T-cell (primary cell): ENCODE results near the gene C1QTNF6. TPM values are rescaled to one million over a fixed set of nuclear protein-coding genes. Genes with fewer than 3 reads are reported as not detected.

Experiments
- ATAC-seq, 4 experiments: fragments of 200-7000 bp in 3 of 4; fragments of 150-1000 bp in 1 of 4; cut with Tn5 transposase; replicated peaks in 1 of 4; 1 replicate in 3 of 4; 2 replicates in 1 of 4; pipeline ENCODE4 v1.10.0; 2021; ENCODE audit warnings: moderate library complexity in 3 of 4, mild to moderate bottlenecking in 2 of 4, moderate number of reproducible peaks in 1 of 4
- CTCF ChIA-PET, 2 donors: fragments of 300-600 bp; sonication (Branson Sonifier 250); formaldehyde crosslinking; loops; one replicate each; lab custom pipeline; 2022; ENCODE audit warnings: antibody characterized with exemption in 2 of 2; lab: Charles Lee
- POLR2A ChIA-PET, 2 donors: fragments of 300-600 bp; sonication (Branson Sonifier 250); formaldehyde crosslinking; loops; one replicate each; lab custom pipeline; 2022; ENCODE audit warnings: antibody characterized with exemption in 2 of 2; lab: Charles Lee
- DNase-seq, 35 experiments: peaks; one replicate each; pipeline versions ENCODE4 v3.0.0 to v3.0.0-alpha.2; 2013 to 2023
- H3K27ac ChIP-seq: one replicate; pipeline ENCODE4 v1.5.1; 2013; ENCODE audit warnings: low read length
- H3K27me3 ChIP-seq, 2 experiments: replicated peaks in 1 of 2; 1 replicate in 1 of 2; 2 replicates in 1 of 2; pipeline versions ENCODE4 v1.6.1 to v1.7.0; 2013; ENCODE audit warnings: low read length in 1 of 2, mixed read lengths in 1 of 2; ENCODE audit not compliant: control insufficient read depth in 2 of 2, insufficient read depth in 2 of 2; ENCODE audit errors: extremely low read depth in 1 of 2
- H3K36me3 ChIP-seq, 2 donors: 1 replicate in 1 of 2; 2 replicates in 1 of 2; pipeline versions ENCODE4 v1.6.1 to v1.7.0; 2013; ENCODE audit warnings: low read length in 1 of 2; ENCODE audit not compliant: control insufficient read depth in 2 of 2, insufficient read depth in 1 of 2; ENCODE audit errors: extremely low read depth in 1 of 2
- H3K4me1 ChIP-seq, 2 experiments: 1 replicate in 1 of 2; 2 replicates in 1 of 2; pipeline versions ENCODE4 v1.6.1 to v1.7.0; 2013; ENCODE audit warnings: low read length in 2 of 2, mixed read lengths in 1 of 2; ENCODE audit not compliant: insufficient read depth in 2 of 2, control insufficient read depth in 1 of 2; ENCODE audit errors: extremely low read depth in 1 of 2
- H3K4me3 ChIP-seq, 2 donors: 1 replicate in 1 of 2; 2 replicates in 1 of 2; pipeline versions ENCODE4 v1.5.1 to v1.7.0; 2013; ENCODE audit warnings: mild to moderate bottlenecking in 2 of 2, low read length in 1 of 2, moderate library complexity in 1 of 2; ENCODE audit not compliant: control insufficient read depth in 1 of 2; ENCODE audit errors: extremely low read depth in 1 of 2
- H3K9me3 ChIP-seq: 2 replicates; pipeline ENCODE4 v1.7.0; 2013
- H3K27ac Mint-ChIP-seq, 2 donors: one replicate each; pipeline ENCODE4 v1.8.0; 2020 to 2021; ENCODE audit warnings: mild to moderate bottlenecking in 2 of 2, mixed read lengths in 2 of 2
- H3K27me3 Mint-ChIP-seq, 2 donors: one replicate each; pipeline ENCODE4 v1.8.0; 2021 to 2022; ENCODE audit warnings: mixed read lengths in 2 of 2
- H3K36me3 Mint-ChIP-seq: one replicate; pipeline ENCODE4 v1.8.0; 2021; ENCODE audit warnings: mixed read lengths
- H3K4me1 Mint-ChIP-seq, 3 donors: one replicate each; pipeline ENCODE4 v1.8.0; 2020 to 2022; ENCODE audit warnings: mixed read lengths in 3 of 3, mild to moderate bottlenecking in 1 of 3
- H3K4me3 Mint-ChIP-seq, 3 donors: one replicate each; pipeline ENCODE4 v1.8.0; 2020 to 2022; ENCODE audit warnings: mild to moderate bottlenecking in 3 of 3, mixed read lengths in 3 of 3, moderate library complexity in 3 of 3
- H3K9me3 Mint-ChIP-seq, 3 donors: one replicate each; pipeline ENCODE4 v1.8.0; 2020 to 2022; ENCODE audit warnings: mixed read lengths in 3 of 3
- WGBS: methylation state at CpG from one replicate; pipeline ENCODE4 v1.1.5; 2013; ENCODE audit warnings: missing lambda C conversion rate; ENCODE audit not compliant: insufficient coverage; 5-methylcytosine and 5-hydroxymethylcytosine counted together
- total RNA-seq, 35 experiments: library from RNA in 6 of 35; stranded (reverse) in 6 of 35; fragments of 120-200 nt in 1 of 35; gene quantifications; one replicate each; pipeline versions ENCODE4 v1.2.1 to v1.2.4 and lab custom pipeline; 2013 to 2026

C1QTNF6 gene
- total RNA-seq, 5 donors from 2014 or later (not counting 1 experiment from before 2014, with no cell fraction given), result 9.0 to 26.4 (median 22.0) TPM

DNA sequence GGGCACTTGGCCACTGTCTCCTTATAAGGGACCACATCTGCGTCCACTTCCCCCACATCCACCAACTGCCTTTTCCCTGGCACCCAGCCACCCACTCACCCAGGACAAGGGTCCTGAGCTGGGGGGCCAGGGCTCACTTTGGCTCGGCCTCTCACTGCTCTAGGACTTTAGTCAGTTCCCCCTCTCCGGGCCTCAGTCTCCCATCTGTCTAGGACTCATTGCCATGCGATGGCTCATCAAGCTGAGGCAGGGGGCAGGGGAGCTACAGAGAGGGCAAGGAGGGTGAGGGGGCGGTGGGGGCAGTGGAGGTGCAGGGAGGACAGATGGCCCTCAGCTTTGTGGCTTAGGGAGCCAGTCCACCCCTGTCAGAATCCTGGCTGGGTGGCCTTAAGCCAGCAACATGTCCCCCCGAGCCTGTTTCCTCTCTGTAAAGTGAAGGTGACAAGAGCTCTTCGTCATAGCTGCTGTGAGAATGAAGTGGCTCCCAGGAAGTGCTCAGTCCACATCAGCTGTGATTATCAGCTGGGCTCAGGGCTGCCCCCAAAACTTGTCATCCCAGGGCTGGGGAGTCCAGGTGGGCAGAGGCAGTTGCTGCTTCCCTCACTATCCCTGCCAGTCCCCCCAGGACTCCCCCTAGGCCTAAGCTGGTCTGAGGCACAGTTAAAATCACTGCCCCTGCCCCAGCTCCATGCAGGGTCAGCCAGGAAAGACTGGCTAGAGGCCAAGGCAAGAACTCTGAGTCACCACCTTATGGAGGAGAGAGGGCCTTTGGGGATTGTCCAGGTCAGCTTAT, 41.2 kb upstream of the C1QTNF6 start:
- Histone ChIP-seq H3K9me3 (no peaks in the 10 kb centered on the region), H3K36me3 (peaks cover 12 to 88% of the 10 kb centered on the region in 2 donors), H3K4me1 (peaks cover 72 to 96% of the 10 kb centered on the region in 2 experiments), H3K27ac (peak overlapping the region; percentile 95), H3K27me3 (no peaks in the 10 kb centered on the region), H3K4me3 (peak overlapping the region; percentile 34 to 62)
- no peaks in the 10 kb centered on the region for H3K9me3 Mint-ChIP-seq
- peak in 6 of 35 experiments; percentile 27 to 74 (median 35) for DNase-seq
- H3K4me3 Mint-ChIP-seq, result peak overlapping the region; percentile 66 to 97 (median 71)
- peaks cover 42% of the 10 kb centered on the region for H3K36me3 Mint-ChIP-seq
- ChIA-PET POLR2A (interaction anchor here in 1 of 2 donors (0.9 to 1.1 kb wide), 2 partner anchors 9 to 13 kb away, joined by 3 to 5 read pairs; no protein-coding TSS in a partner anchor), CTCF (interaction anchor here (0.8 to 5.5 kb wide), 6 partner anchors 9 to 150 kb away, joined by 3 to 26 read pairs (median 5); partner anchors contain the start of gene RAC2 (in 1 of the 2))
- peak; percentile 6 to 28 (median 16) for ATAC-seq
- peak overlapping the region; percentile 97 to 99 for H3K27ac Mint-ChIP-seq
- no peaks in the 10 kb centered on the region for H3K27me3 Mint-ChIP-seq
- WGBS, result 29% methylated on average over 4 of the region's 7 CpGs
- peaks cover 87 to 92% (median 89%) of the 10 kb centered on the region in 3 donors for H3K4me1 Mint-ChIP-seq

GRCh38 chr22:37228106-37229011, 40.3 kb upstream of the C1QTNF6 start:
- DNase-seq (peak in 10 of 35 experiments; percentile 30 to 65 (median 43)), ATAC-seq (peak in 3 of 4 experiments; percentile 8 to 41 (median 36))
- Mint-ChIP-seq H3K9me3 (no peaks in the 10 kb centered on the region), H3K36me3 (peaks cover 46% of the 10 kb centered on the region), H3K4me3 (peak overlapping the region; percentile 28 to 97 (median 43)), H3K4me1 (peaks cover 87 to 92% (median 89%) of the 10 kb centered on the region in 3 donors), H3K27me3 (no peaks in the 10 kb centered on the region), H3K27ac (peak overlapping the region; percentile 97 to 99)
- H3K36me3 ChIP-seq, result peaks cover 12 to 87% of the 10 kb centered on the region in 2 donors
- WGBS, result 18% methylated on average over 11 of the region's 20 CpGs
- ChIA-PET POLR2A (no interaction called here), CTCF (interaction anchor here (1.2 to 5.5 kb wide), 2 partner anchors 15 to 16 kb away, joined by 3 to 26 read pairs; partner anchors contain the start of gene RAC2 (in 1 of the 2))
- no peaks in the 10 kb centered on the region for H3K9me3 ChIP-seq
- peak overlapping the region in 1 of 2 donors; percentile 34 for H3K4me3 ChIP-seq
- no peaks in the 10 kb centered on the region for H3K27me3 ChIP-seq
- H3K4me1 ChIP-seq, result peaks cover 72 to 96% of the 10 kb centered on the region in 2 experiments
- peak overlapping the region; percentile 95 for H3K27ac ChIP-seq

DNA sequence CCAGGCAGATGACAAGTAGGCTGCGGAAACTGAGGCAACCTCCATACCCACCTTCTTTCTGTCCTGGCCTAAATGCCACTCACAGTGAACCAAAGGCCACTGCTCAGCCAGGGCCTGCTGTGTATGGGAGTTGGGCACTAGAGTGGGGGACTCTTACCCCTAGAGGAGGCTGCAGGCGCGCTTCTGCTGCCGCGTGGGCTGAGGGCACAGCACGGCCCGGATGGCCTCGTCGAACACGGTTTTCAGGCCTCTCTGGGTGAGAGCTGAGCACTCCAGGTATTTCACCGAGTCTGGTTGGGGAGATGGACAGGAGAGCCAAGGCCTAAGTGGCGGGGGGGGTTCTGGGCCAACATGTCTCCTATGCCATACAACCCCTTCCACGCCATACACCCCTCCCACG, 38.5 kb upstream of the C1QTNF6 start:
- Mint-ChIP-seq H3K36me3 (peaks cover 47% of the 10 kb centered on the region), H3K27me3 (no peaks in the 10 kb centered on the region), H3K4me3 (peak overlapping the region in 1 of 3 donors; percentile 65), H3K27ac (peak overlapping the region; percentile 90 to 98), H3K4me1 (peaks cover 89 to 92% (median 90%) of the 10 kb centered on the region in 3 donors), H3K9me3 (peaks cover 0 to 3% (median 0%) of the 10 kb centered on the region in 3 donors)
- DNase-seq (no peak), ATAC-seq (no peak)
- H3K4me3 ChIP-seq, result peak overlapping the region in 1 of 2 donors; percentile 2
- no peaks in the 10 kb centered on the region for H3K9me3 ChIP-seq
- H3K27ac ChIP-seq, result peak overlapping the region; percentile 39
- POLR2A ChIA-PET, result interaction anchor here in 1 of 2 donors (0.6 kb wide), 1 partner anchor 49 kb away, joined by 4 read pairs; no protein-coding TSS in a partner anchor
- CTCF ChIA-PET, result no interaction called here
- no peaks in the 10 kb centered on the region for H3K27me3 ChIP-seq
- peaks cover 71 to 96% of the 10 kb centered on the region in 2 experiments for H3K4me1 ChIP-seq
- H3K36me3 ChIP-seq, result peaks cover 12 to 73% of the 10 kb centered on the region in 2 donors
- whole genome bisulfite sequencing, result no CpG with 5 or more reads among the region's 14 CpGs

DNA sequence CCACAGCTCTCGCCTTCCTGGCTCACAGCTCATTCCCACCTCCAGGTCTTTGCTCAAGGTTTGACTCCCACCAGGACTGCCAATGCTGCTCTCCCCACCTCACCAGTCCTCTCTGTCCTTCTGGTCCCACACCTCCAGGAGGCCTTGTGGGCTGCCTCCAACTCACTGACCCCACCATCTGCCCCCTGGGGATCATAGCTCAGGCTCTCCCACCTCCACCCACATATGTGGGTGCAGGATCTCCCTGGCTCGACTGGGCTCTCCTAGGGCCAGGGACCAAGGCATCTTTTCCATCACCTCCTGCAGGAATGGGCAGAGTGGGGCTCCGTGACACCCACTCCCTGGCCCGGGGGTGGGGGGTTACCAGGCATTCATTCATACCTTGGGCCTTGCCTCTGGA, 38.0 kb upstream of the C1QTNF6 start:
- Mint-ChIP-seq H3K36me3 (peaks cover 43% of the 10 kb centered on the region), H3K9me3 (peaks cover 0 to 5% (median 0%) of the 10 kb centered on the region in 3 donors), H3K27ac (peak overlapping the region; percentile 90 to 98), H3K4me3 (peak overlapping the region in 1 of 3 donors; percentile 65), H3K27me3 (no peaks in the 10 kb centered on the region), H3K4me1 (peaks cover 89 to 92% (median 90%) of the 10 kb centered on the region in 3 donors)
- Histone ChIP-seq H3K9me3 (no peaks in the 10 kb centered on the region), H3K27ac (peak overlapping the region; percentile 39), H3K27me3 (no peaks in the 10 kb centered on the region), H3K4me1 (peaks cover 71 to 96% of the 10 kb centered on the region in 2 experiments), H3K4me3 (peak overlapping the region in 1 of 2 donors; percentile 2), H3K36me3 (peaks cover 12 to 69% of the 10 kb centered on the region in 2 donors)
- ChIA-PET POLR2A (interaction anchor here in 1 of 2 donors (0.6 kb wide), 1 partner anchor 49 kb away, joined by 4 read pairs; no protein-coding TSS in a partner anchor), CTCF (no interaction called here)
- DNase-seq (no peak), ATAC-seq (no peak)
- 82% methylated on average over 4 of the region's 4 CpGs for WGBS

DNA sequence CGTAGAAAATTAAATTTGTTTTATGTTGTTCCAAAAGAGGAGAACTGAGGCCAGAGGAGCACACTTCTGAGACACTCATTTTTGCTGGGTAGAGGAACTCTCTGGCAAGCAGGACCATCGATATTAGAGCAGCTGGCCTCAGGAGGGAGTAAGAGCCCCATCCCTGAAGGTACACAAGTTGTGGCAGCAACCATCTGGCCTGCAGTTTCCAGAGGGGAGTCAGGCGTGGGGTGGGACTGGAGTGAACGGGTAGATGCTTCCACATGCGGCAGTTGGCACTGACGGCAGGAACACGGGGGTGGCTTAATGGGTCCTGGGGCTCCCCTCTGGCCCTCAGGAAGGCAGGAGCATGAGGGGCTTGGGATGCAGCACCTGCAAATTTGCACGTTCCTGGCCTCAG, 37.4 kb upstream of the C1QTNF6 start:
- 73% methylated on average over 7 of the region's 8 CpGs for WGBS
- CTCF ChIA-PET, result no interaction called here

More for the DNA sequence above, 37.4 kb upstream of the C1QTNF6 start:
- Histone ChIP-seq H3K27ac (peak overlapping the region; percentile 80), H3K27me3 (no peaks in the 10 kb centered on the region), H3K4me3 (no peak overlapping the region), H3K9me3 (no peaks in the 10 kb centered on the region), H3K4me1 (peaks cover 70 to 96% of the 10 kb centered on the region in 2 experiments), H3K36me3 (peaks cover 12 to 63% of the 10 kb centered on the region in 2 donors)
- no peak for ATAC-seq
- POLR2A ChIA-PET, result no interaction called here
- Mint-ChIP-seq H3K4me1 (peaks cover 89 to 92% (median 90%) of the 10 kb centered on the region in 3 donors), H3K4me3 (peak overlapping the region in 1 of 3 donors; percentile 65), H3K36me3 (peaks cover 46% of the 10 kb centered on the region), H3K27ac (peak overlapping the region; percentile 90 to 98), H3K9me3 (peaks cover 0 to 5% (median 5%) of the 10 kb centered on the region in 3 donors), H3K27me3 (no peaks in the 10 kb centered on the region)
- no peak for DNase-seq
